AG09319 (cell line): ENCODE results near the gene EIF2AK3.

Source experiments
- DNase-seq: peaks from one replicate; pipeline ENCODE4 v3.0.0-alpha.2; 2010; ENCODE audit warnings: low read depth; ENCODE audit errors: extremely low read depth
- CTCF ChIP-seq: IDR thresholded peaks from 2 replicates; pipeline ENCODE4 v1.5.1; 2011; ENCODE audit warnings: low read depth, mild to moderate bottlenecking, inconsistent platforms, low read length, moderate library complexity

Gene EIF2AK3

GRCh38 chr2:88622307-88622706 is 5.0 kb downstream of the EIF2AK3 start:
- no peak for DNase-seq

GRCh38 chr2:88621432-88621831 is 5.8 kb downstream of the EIF2AK3 start:
- TF ChIP-seq CTCF = no peak
- no peak for DNase-seq

More at GRCh38 chr2:88622307-88622706, 5.0 kb downstream of the EIF2AK3 start:
- TF ChIP-seq CTCF = no peak

- DNase-seq = no peak
- no peak for TF ChIP-seq CTCF
Observed at GRCh38 chr2:88620015-88620414, 7.2 kb downstream of the EIF2AK3 start.

- DNase-seq = no peak
Observed at GRCh38 chr2:88615822-88616221, 11.4 kb downstream of the EIF2AK3 start.

GRCh38 chr2:88614497-88615157 is 12.6 kb downstream of the EIF2AK3 start:
- TF ChIP-seq CTCF = no peak
- DNase-seq = no peak

More at GRCh38 chr2:88615822-88616221, 11.4 kb downstream of the EIF2AK3 start:
- no peak for TF ChIP-seq CTCF

- DNase-seq = no peak
Observed at GRCh38 chr2:88613921-88614320, 13.3 kb downstream of the EIF2AK3 start.

More at GRCh38 chr2:88613921-88614320, 13.3 kb downstream of the EIF2AK3 start:
- no peak for TF ChIP-seq CTCF
